T-helper 9 cell (primary cell): ENCODE data around the gene PHLPP2.
"Not testable (repeated sequence)": the region's sequence is repeated elsewhere in the genome, so short reads cannot be mapped to it uniquely, and the experiment has no call there.

ENCODE experiments used
- DNase-seq: peaks from one replicate; pipeline ENCODE4 v3.0.0-alpha.2; 2020

Gene PHLPP2

GRCh38 chr16:71712501-71712900 is 12.0 kb downstream of the PHLPP2 start:
- no peak for DNase-seq

- DNase-seq = no peak
Measured at GRCh38 chr16:71711789-71712188, 12.7 kb downstream of the PHLPP2 start.

- DNase-seq = no peak
Measured at GRCh38 chr16:71709229-71709781, 15.2 kb downstream of the PHLPP2 start.

- DNase-seq = no peak
Measured at GRCh38 chr16:71708696-71709095, 15.8 kb downstream of the PHLPP2 start.

GRCh38 chr16:71707199-71707598 is 17.3 kb downstream of the PHLPP2 start:
- no peak for DNase-seq

- DNase-seq = no peak
Measured at GRCh38 chr16:71706046-71706445, 18.5 kb downstream of the PHLPP2 start.

GRCh38 chr16:71703333-71703732 is 21.2 kb downstream of the PHLPP2 start:
- no peak for DNase-seq

GRCh38 chr16:71700831-71701230 is 23.7 kb downstream of the PHLPP2 start:
- no peak for DNase-seq

- no peak for DNase-seq
Measured at GRCh38 chr16:71698491-71698890, 26.0 kb downstream of the PHLPP2 start.

GRCh38 chr16:71693164-71693563 is 31.3 kb downstream of the PHLPP2 start:
- DNase-seq = no peak

GRCh38 chr16:71689901-71690300 is 34.6 kb downstream of the PHLPP2 start:
- no peak for DNase-seq

GRCh38 chr16:71687861-71688260 is 36.6 kb downstream of the PHLPP2 start:
- no peak for DNase-seq

GRCh38 chr16:71684280-71684679 is 40.2 kb downstream of the PHLPP2 start:
- DNase-seq = not testable (repeated sequence)

- DNase-seq = no peak
Measured at GRCh38 chr16:71681360-71681759, 43.1 kb downstream of the PHLPP2 start.

GRCh38 chr16:71676236-71676635 is 48.3 kb downstream of the PHLPP2 start:
- no peak for DNase-seq

- no peak for DNase-seq
Measured at GRCh38 chr16:71675380-71675779, 49.1 kb downstream of the PHLPP2 start.

- DNase-seq = no peak
Measured at GRCh38 chr16:71674229-71674628, 50.3 kb downstream of the PHLPP2 start.

GRCh38 chr16:71673582-71673973 is 50.9 kb downstream of the PHLPP2 start:
- no peak for DNase-seq

- no peak for DNase-seq
Measured at GRCh38 chr16:71672803-71673581, 51.5 kb downstream of the PHLPP2 start.

GRCh38 chr16:71672125-71672524 is 52.4 kb downstream of the PHLPP2 start:
- no peak for DNase-seq

GRCh38 chr16:71671165-71671564 is 53.3 kb downstream of the PHLPP2 start:
- DNase-seq = no peak

- DNase-seq = no peak
Measured at GRCh38 chr16:71670537-71670936, 54.0 kb downstream of the PHLPP2 start.

GRCh38 chr16:71669926-71670536 is 54.5 kb downstream of the PHLPP2 start:
- DNase-seq = no peak
